PC-3 (cell line): ENCODE measurements around the gene AHNAK. TPM values are rescaled to one million over a fixed set of nuclear protein-coding genes. Genes with fewer than 3 reads are reported as not detected.

ENCODE experiments used
- ATAC-seq: fragments of 200-7000 bp; cut with Tn5 transposase; 2 replicates; pipeline ENCODE4 v1.9.1; 2020; ENCODE audit warnings: mild to moderate bottlenecking, moderate library complexity
- BruUV-seq: library from RNA; stranded (reverse); fragments of 400-500 nt; replicated peaks from 2 replicates; lab custom pipeline; 2021; lab: Mats Ljungman, UMichigan
- CTCF ChIA-PET: fragments of 300-600 bp; sonication (Branson Sonifier 250); formaldehyde crosslinking; loops from one replicate; lab custom pipeline; 2022; ENCODE audit warnings: antibody characterized with exemption; lab: Charles Lee
- POLR2A ChIA-PET: fragments of 300-600 bp; sonication (Branson Sonifier 250); formaldehyde crosslinking; loops from one replicate; lab custom pipeline; 2022; ENCODE audit warnings: antibody characterized with exemption; ENCODE audit not compliant: unreplicated experiment; lab: Charles Lee
- DNase-seq: peaks from one replicate; pipeline ENCODE4 v3.0.0-alpha.2; 2015
- H2AFZ ChIP-seq: fragments of 300-600 bp; sonication (generic); 2 replicates; pipeline ENCODE4 v1.6.0; 2016; ENCODE audit warnings: antibody characterized with exemption, low read length
- H3F3A ChIP-seq: fragments of 300-600 bp; sonication (generic); one replicate; pipeline ENCODE4 v1.6.0; 2017; ENCODE audit warnings: antibody characterized with exemption, low read length, control low read depth, mild to moderate bottlenecking; ENCODE audit not compliant: unreplicated experiment
- H3K27ac ChIP-seq: fragments of 300-600 bp; sonication (generic); 2 replicates; pipeline ENCODE4 v1.5.1; 2016; ENCODE audit warnings: mild to moderate bottlenecking, low read length
- H3K27me3 ChIP-seq: fragments of 300-600 bp; sonication (generic); 2 replicates; pipeline ENCODE4 v1.6.1; 2016; ENCODE audit warnings: low read length, mixed read lengths
- H3K36me3 ChIP-seq: fragments of 300-600 bp; sonication (generic); 2 replicates; pipeline ENCODE4 v1.6.1; 2016; ENCODE audit warnings: low read depth, mixed run types, low read length, mixed read lengths
- H3K4me1 ChIP-seq: fragments of 300-600 bp; sonication (generic); 2 replicates; pipeline ENCODE4 v1.5.1; 2016; ENCODE audit warnings: low read length; ENCODE audit not compliant: insufficient read depth
- H3K4me2 ChIP-seq: fragments of 300-600 bp; sonication (generic); 2 replicates; pipeline ENCODE4 v1.6.0; 2016; ENCODE audit warnings: low read length
- H3K4me3 ChIP-seq: fragments of 300-600 bp; sonication (generic); 2 replicates; pipeline ENCODE4 v1.5.1; 2016; ENCODE audit warnings: mild to moderate bottlenecking, low read length, mixed read lengths
- H3K79me2 ChIP-seq: fragments of 300-600 bp; sonication (generic); 2 replicates; pipeline ENCODE4 v1.6.1; 2017; ENCODE audit warnings: low read length, mixed read lengths
- H3K9ac ChIP-seq: fragments of 300-600 bp; sonication (generic); 2 replicates; pipeline ENCODE4 v1.6.0; 2016; ENCODE audit warnings: mild to moderate bottlenecking, low read length
- H3K9me2 ChIP-seq: fragments of 300-600 bp; sonication (generic); replicated peaks from 2 replicates; pipeline ENCODE4 v1.6.1; 2016; ENCODE audit warnings: mixed run types, low read length, mixed read lengths
- H3K9me3 ChIP-seq: fragments of 300-600 bp; sonication (generic); 2 replicates; pipeline ENCODE4 v1.6.1; 2016; ENCODE audit warnings: low read length, mixed read lengths
- H4K20me1 ChIP-seq: fragments of 300-600 bp; sonication (generic); 2 replicates; pipeline ENCODE4 v1.6.1; 2016; ENCODE audit warnings: low read length, mixed read lengths
- EZH2 ChIP-seq: fragments of 300-600 bp; sonication (generic); IDR thresholded peaks from one replicate; pipeline ENCODE4 v1.6.1; 2017; ENCODE audit warnings: antibody characterized with exemption, mild to moderate bottlenecking, low read length; ENCODE audit not compliant: unreplicated experiment
- EZH2phosphoT487 ChIP-seq: fragments of 300-600 bp; sonication (generic); IDR thresholded peaks from 2 replicates; pipeline ENCODE4 v1.6.1; 2018; ENCODE audit warnings: mild to moderate bottlenecking, antibody characterized with exemption, low read length, borderline replicate concordance
- intact Hi-C: fragments of 100-400 bp; cut with micrococcal nuclease; formaldehyde crosslinking; loops from 2 replicates; pipeline ENCODE4 v1.9.0; 2023
- total RNA-seq: library from RNA; depleted of rRNA; stranded (reverse); fragments of >200 nt; gene quantifications from 2 replicates; pipeline ENCODE4 v1.2.3, GENCODE V29; 2014
- TF ChIP-seq, protein P1 (sequence below): fragments of 300-600 bp; sonication (generic); conservative IDR thresholded peaks from 2 replicates; pipeline ENCODE4 v1.5.1; 2017; ENCODE audit warnings: antibody characterized with exemption, low read depth, mild to moderate bottlenecking, low read length

AHNAK gene
- total RNA-seq, 1 experiment from 2014 or later, result 287 TPM

DNA sequence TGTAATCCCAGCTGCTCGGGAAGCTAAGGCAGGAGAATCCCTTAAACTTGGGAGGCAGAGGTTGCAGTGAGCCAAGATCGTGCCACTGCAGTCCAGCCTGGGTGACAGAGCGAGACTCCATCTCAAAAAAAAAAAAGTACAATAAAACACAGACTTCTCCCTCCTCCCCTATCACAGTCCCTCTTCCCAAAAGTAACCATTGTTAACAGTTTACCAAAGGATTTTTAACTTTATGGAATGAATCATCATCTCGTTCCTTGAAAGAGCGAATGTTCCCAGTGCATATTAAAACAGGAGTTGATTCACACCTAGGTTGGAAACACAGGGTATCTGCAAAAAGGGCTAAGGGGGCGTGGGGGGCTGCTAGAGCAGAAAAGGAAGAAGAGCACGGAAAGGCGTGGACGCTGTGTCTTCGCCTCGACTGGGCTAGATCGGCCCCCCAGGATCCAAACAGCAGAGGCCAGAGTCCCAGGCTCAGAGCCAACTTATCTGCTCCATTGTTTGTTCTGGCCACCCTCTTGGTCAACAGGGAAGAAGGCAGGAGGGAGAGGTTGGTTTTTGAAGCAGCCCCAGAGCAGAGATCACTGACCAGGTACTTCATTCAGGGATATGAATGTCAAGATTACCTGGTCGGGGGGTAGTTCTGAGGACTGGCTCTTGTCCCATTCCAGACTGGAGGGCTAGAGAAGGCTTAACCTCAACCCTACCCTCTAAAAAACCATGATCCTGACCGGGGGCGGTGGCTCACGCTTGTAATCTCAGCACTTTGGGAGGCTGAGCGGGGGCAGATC, 2.1 kb upstream of the AHNAK start:
- Histone ChIP-seq H3K9me2 (no peaks in the 10 kb centered on the region), H3K27ac (peak overlapping the region; percentile 94), H3K4me3 (peak overlapping the region; percentile 96; the same call in 1 of the 2 replicates), H3K79me2 (peaks cover 37% of the 10 kb centered on the region), H4K20me1 (0 out of 2 replicates have a peak, but pooled peaks cover 8% of the 10 kb centered on the region), H3K4me1 (peaks cover 56% of the 10 kb centered on the region), H3K9me3 (no peaks in the 10 kb centered on the region), H3K9ac (peak overlapping the region; percentile 97), H2AFZ (peak overlapping the region; percentile 26; the same call in 1 of the 2 replicates), H3F3A (peaks cover 14% of the 10 kb centered on the region), H3K27me3 (no peaks in the 10 kb centered on the region), H3K4me2 (peak overlapping the region; percentile 89), H3K36me3 (no peaks in the 10 kb centered on the region)
- intact Hi-C loops, result no loop called here
- BruUV-seq, result no TSS peak
- ATAC-seq (no peak), DNase-seq (peak; percentile 75)
- CTCF ChIA-PET, result interaction anchor here (1.2 kb wide), 1 partner anchor 9 kb away, joined by 6 read pairs; no protein-coding TSS in a partner anchor
- POLR2A ChIA-PET, result no interaction called here
- TF ChIP-seq EZH2 (no peak), EZH2phosphoT487 (no peak)
- TF ChIP-seq, protein P1, sequence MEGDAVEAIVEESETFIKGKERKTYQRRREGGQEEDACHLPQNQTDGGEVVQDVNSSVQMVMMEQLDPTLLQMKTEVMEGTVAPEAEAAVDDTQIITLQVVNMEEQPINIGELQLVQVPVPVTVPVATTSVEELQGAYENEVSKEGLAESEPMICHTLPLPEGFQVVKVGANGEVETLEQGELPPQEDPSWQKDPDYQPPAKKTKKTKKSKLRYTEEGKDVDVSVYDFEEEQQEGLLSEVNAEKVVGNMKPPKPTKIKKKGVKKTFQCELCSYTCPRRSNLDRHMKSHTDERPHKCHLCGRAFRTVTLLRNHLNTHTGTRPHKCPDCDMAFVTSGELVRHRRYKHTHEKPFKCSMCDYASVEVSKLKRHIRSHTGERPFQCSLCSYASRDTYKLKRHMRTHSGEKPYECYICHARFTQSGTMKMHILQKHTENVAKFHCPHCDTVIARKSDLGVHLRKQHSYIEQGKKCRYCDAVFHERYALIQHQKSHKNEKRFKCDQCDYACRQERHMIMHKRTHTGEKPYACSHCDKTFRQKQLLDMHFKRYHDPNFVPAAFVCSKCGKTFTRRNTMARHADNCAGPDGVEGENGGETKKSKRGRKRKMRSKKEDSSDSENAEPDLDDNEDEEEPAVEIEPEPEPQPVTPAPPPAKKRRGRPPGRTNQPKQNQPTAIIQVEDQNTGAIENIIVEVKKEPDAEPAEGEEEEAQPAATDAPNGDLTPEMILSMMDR, result no peak

DNA sequence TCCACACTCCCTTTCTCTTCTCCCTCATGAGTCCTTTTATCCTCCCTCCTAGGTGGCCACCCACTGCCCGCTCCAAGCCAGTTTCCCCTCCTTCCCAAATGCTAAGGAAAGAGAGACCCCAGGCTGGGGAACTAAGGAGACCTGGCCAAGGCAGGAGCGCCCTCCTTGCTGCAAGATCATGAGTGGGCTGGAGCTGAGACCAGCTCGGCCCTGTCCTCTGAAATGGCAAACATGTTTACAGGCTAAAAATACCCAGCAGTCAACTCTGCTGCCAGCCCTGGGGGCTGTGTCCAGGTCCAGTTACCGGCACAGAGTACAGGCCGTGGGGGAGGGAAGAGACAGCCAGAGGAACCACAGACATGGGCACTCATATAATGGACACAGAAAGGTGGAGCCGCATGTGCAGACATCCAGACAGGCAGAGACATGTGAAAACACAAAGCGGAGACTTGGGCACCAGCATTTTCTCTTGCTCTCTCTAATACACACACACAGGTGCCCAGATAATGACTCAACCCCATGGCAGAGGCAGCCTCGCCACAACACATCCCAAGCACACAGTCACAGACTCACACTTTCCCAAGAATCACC, 1.2 kb upstream of the AHNAK start:
- BruUV-seq, result TSS peak; percentile 14
- intact Hi-C loops, result no loop called here
- Histone ChIP-seq H3K4me3 (peak overlapping the region; percentile 96), H3K4me1 (peaks cover 57% of the 10 kb centered on the region), H3K36me3 (no peaks in the 10 kb centered on the region), H3K27ac (peak overlapping the region; percentile 94), H2AFZ (peak overlapping the region; percentile 71), H3K27me3 (no peaks in the 10 kb centered on the region), H3K9me3 (no peaks in the 10 kb centered on the region), H4K20me1 (0 out of 2 replicates have a peak, but pooled peaks cover 8% of the 10 kb centered on the region), H3F3A (peaks cover 11% of the 10 kb centered on the region), H3K4me2 (peak overlapping the region; percentile 89), H3K79me2 (peaks cover 46% of the 10 kb centered on the region), H3K9me2 (no peaks in the 10 kb centered on the region), H3K9ac (peak overlapping the region; percentile 97)
- ATAC-seq, result peak; percentile 4
- TF ChIP-seq EZH2phosphoT487, result no peak
- no peak for TF ChIP-seq EZH2
- TF ChIP-seq, protein P1, result no peak
- ChIA-PET POLR2A (interaction anchor here (1.0 to 1.5 kb wide), 3 partner anchors 8 to 26 kb away, joined by 3 to 17 read pairs (median 5); partner anchors contain the start of gene EEF1G), CTCF (interaction anchor here (0.6 to 1.7 kb wide), 3 partner anchors 10 to 13 kb away, joined by 4 to 13 read pairs (median 6); no protein-coding TSS in a partner anchor)
- peak; percentile 76 for DNase-seq
